Right lobe of liver (tissue), 6 donors: ENCODE results near the gene IRX2. TPM values are rescaled to one million over a fixed set of nuclear protein-coding genes. Genes with fewer than 3 reads are reported as not detected.

Experiments
- ATAC-seq, 4 donors: fragments of 200-7000 bp; cut with Tn5 transposase; one replicate each; pipeline ENCODE4 v1.9.1; 2020; ENCODE audit warnings: mild to moderate bottlenecking in 4 of 4, moderate library complexity in 4 of 4
- DNase-seq, 3 donors: peaks; one replicate each; pipeline ENCODE4 v3.0.0-alpha.2; 2020
- H3K27ac ChIP-seq, 3 donors: fragments of 200-600 bp; one replicate each; pipeline ENCODE4 v1.8.0; 2022
- H3K27me3 ChIP-seq, 2 donors: fragments of 200-600 bp; one replicate each; pipeline ENCODE4 v1.8.0; 2022
- H3K36me3 ChIP-seq, 4 donors: fragments of 200-600 bp; sonication (generic) in 1 of 4; one replicate each; pipeline versions ENCODE4 v1.5.1 to v1.8.0; 2017 to 2022; ENCODE audit warnings: control low read depth in 1 of 4
- H3K4me1 ChIP-seq, 4 donors: fragments of 200-600 bp; sonication (generic) in 1 of 4; one replicate each; pipeline versions ENCODE4 v1.5.1 to v1.8.0; 2017 to 2022; ENCODE audit warnings: control low read depth in 1 of 4
- H3K4me3 ChIP-seq, 3 donors: fragments of 200-600 bp; one replicate each; pipeline ENCODE4 v1.8.0; 2022
- H3K9me3 ChIP-seq, 4 donors: fragments of 200-600 bp; sonication (generic) in 1 of 4; one replicate each; pipeline versions ENCODE4 v1.5.1 to v1.8.0; 2017 to 2022; ENCODE audit warnings: control low read depth in 1 of 4
- POLR2A ChIP-seq: fragments of 450-650 bp; IDR thresholded peaks from one replicate; pipeline ENCODE4 v1.6.1; 2017; ENCODE audit warnings: antibody characterized with exemption, mild to moderate bottlenecking
- WGBS: methylation state at CpG from one replicate; pipeline ENCODE4 v1.1.6; 2018; ENCODE audit warnings: low coverage, low lambda C conversion rate; ENCODE audit not compliant: insufficient coverage; ENCODE audit errors: missing lambda C conversion rate; 5-methylcytosine and 5-hydroxymethylcytosine counted together
- intact Hi-C, 2 donors: fragments of 100-400 bp; cut with DNase I; formaldehyde crosslinking; loops; one replicate each; pipeline versions ENCODE4 v1.11.2 to v1.14.1; 2022
- total RNA-seq, 6 experiments: library from RNA; depleted of rRNA in 2 of 6; stranded (reverse); fragments of >200 nt in 2 of 6; fragmentation: NEBNext Ultra II Directional in 3 of 6; extraction: Animal tissue kit (Norgen Biotek cat#: 25700) in 3 of 6; gene quantifications; one replicate each; pipeline versions ENCODE4 v1.1.0 to v1.2.4, GENCODE V29; 2016 to 2023
- TF ChIP-seq, protein P1 (sequence below), 4 donors: fragments of 200-600 bp in 3 of 4; fragments of 450-650 bp in 1 of 4; IDR thresholded peaks; one replicate each; pipeline versions ENCODE4 v1.5.1 to v1.8.0; 2016 to 2022; ENCODE audit warnings: antibody characterized with exemption in 4 of 4, mild to moderate bottlenecking in 2 of 4
- donor health status: DM: no; HTN: yes; CAD: no.
- donor health status: DM: no; HTN: no; CAD: no.
- donor health status: DM: no; HTN: no; CAD: no.
- donor health status: DM: no; HTN: yes; CAD: no.
- donor health status: DM: no; HTN: yes; CAD: no.

IRX2 gene
- total RNA-seq, 6 experiments from 2014 or later = not detected

DNA sequence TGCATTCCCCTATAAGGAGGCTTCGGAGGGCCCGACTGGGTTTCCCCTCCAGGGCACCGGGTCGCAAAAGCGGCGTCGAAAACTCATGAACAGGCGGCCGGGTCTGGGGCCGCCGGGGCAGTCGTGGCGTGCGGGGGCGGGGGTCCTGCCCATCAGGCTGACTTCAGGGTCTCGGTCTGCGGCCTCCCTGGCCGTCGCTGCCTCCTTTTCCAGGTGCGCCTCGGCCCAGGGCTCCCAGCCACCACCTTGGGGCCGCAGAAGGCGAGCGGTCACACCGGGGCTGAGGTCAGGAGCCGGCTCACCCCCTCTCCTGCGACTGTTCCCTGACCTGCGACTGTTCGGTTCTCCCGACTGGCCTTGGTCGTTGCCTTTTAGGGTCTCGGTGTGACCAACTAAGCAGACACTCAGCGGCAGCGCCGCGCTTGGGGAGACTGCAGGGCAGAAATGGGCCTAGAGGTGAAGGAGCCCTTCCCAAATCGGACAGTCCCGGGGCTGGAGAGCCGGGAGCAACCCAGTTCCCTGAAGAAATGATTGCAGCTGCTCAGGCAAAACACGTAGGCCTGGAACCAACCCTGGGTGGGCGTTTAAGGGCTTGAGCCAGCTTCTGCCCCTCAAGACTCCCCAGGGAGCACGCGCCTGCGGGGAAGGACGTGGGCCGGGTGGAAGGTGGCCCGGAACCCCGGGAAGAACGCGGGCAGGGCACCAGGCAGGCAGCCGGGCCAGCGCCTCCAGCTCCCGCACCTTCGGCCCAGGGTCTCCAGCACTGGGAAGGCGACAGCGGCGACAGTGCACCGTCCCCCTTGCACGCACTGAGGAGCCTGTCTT lies 11.2 kb downstream of the IRX2 start:
- intact Hi-C loops = no loop called here
- peaks cover 0 to 10% (median 0%) of the 10 kb centered on the region in 4 donors for H3K4me1 ChIP-seq
- no peak overlapping the region for H3K4me3 ChIP-seq
- H3K27me3 ChIP-seq = peaks cover 0 to 58% of the 10 kb centered on the region in 2 donors
- no peak overlapping the region for H3K27ac ChIP-seq
- no peak for ATAC-seq
- 2% methylated on average over 27 of the region's 59 CpGs for WGBS
- no peaks in the 10 kb centered on the region for H3K36me3 ChIP-seq
- DNase-seq = no peak
- H3K9me3 ChIP-seq = no peaks in the 10 kb centered on the region
- TF ChIP-seq, protein P1, sequence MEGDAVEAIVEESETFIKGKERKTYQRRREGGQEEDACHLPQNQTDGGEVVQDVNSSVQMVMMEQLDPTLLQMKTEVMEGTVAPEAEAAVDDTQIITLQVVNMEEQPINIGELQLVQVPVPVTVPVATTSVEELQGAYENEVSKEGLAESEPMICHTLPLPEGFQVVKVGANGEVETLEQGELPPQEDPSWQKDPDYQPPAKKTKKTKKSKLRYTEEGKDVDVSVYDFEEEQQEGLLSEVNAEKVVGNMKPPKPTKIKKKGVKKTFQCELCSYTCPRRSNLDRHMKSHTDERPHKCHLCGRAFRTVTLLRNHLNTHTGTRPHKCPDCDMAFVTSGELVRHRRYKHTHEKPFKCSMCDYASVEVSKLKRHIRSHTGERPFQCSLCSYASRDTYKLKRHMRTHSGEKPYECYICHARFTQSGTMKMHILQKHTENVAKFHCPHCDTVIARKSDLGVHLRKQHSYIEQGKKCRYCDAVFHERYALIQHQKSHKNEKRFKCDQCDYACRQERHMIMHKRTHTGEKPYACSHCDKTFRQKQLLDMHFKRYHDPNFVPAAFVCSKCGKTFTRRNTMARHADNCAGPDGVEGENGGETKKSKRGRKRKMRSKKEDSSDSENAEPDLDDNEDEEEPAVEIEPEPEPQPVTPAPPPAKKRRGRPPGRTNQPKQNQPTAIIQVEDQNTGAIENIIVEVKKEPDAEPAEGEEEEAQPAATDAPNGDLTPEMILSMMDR (IDR thresholded peaks at IDR 0.05) = no peak
- TF ChIP-seq POLR2A = no peak

DNA sequence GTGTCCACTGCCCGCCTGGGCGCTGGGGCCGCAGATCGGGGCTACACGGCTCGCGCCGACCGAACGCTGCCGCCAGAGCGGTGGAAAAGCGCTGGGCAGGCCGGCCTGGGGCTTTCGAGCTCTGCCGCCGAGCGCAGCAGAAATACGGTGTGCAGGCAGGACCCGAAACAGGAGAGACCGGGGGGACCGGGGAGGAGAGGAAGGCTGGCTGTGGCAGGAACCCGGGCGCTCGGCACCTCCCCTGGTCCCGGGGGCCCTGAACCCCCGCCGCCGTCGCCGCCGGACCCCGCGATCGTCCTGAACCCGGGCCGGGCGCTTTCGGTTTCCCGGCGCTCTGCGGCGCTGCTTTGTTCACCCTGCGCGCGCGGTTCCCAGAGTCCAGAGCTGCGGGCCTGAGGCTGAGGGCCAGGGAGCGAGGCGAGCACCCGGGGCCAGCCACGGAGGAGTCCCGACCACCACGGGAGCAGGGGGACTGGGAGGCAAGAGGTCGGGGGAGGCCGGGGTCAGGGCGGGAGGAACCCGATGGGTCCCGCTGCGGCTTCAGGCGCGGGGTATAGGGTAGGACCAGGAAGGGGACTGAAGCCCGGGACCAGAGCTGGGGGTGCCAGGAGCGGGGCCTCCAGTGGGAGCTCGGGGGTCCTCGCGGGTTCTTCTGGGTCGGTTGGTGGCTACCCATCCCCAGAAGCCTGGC lies 12.0 kb downstream of the IRX2 start:
- H3K36me3 ChIP-seq = no peaks in the 10 kb centered on the region
- H3K27ac ChIP-seq = no peak overlapping the region
- TF ChIP-seq, protein P1 (IDR thresholded peaks at IDR 0.05) = no peak
- no peak for TF ChIP-seq POLR2A
- DNase-seq (no peak), ATAC-seq (peak; percentile 23 to 55 (median 38))
- peaks cover 0 to 58% of the 10 kb centered on the region in 2 donors for H3K27me3 ChIP-seq
- no peaks in the 10 kb centered on the region for H3K9me3 ChIP-seq
- H3K4me1 ChIP-seq = peaks cover 0 to 10% (median 0%) of the 10 kb centered on the region in 4 donors
- WGBS = 5% methylated on average over 15 of the region's 68 CpGs
- intact Hi-C loops = no loop called here
- peak overlapping the region; percentile 31 to 49 (median 43) for H3K4me3 ChIP-seq

GRCh38 chr5:2738700-2739359 lies 12.6 kb downstream of the IRX2 start:
- peak overlapping the region; percentile 31 to 49 (median 43) for H3K4me3 ChIP-seq
- peaks cover 0 to 10% (median 0%) of the 10 kb centered on the region in 4 donors for H3K4me1 ChIP-seq
- no peak for DNase-seq
- no peaks in the 10 kb centered on the region for H3K36me3 ChIP-seq
- ATAC-seq = peak in 1 of 4 donors; percentile 6
- no peak overlapping the region for H3K27ac ChIP-seq
- no peaks in the 10 kb centered on the region for H3K9me3 ChIP-seq
- WGBS = 2% methylated on average over 10 of the region's 54 CpGs
- H3K27me3 ChIP-seq = peaks cover 0 to 58% of the 10 kb centered on the region in 2 donors
- TF ChIP-seq, protein P1 (IDR thresholded peaks at IDR 0.05) = no peak
- no peak for TF ChIP-seq POLR2A
- intact Hi-C loops = no loop called here

DNA sequence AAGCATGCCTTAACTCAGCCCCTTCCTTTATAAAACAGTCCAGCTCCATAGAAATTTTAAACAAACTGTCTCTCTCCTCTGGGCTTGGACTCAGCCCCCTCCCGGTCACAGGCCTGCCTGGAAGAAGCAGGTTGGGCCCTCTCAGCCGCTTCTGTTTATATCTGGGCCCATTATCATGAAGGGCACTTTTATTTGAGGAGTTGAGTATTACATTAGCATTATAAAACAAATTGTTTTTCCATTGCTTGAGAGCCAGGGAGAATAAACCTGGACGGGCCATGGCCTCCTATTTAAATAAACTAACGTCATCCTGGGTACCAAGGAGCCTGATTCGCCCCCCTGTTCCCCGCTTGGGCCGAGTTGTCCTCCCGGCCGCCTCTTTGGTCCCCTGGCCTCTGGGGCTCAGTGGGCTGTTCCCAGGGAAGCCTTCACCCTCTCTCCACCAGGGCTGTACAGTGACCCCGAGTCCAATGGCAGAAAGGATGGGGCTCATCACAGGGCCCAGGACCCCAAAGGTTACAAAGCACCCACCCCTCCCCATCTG lies 13.2 kb downstream of the IRX2 start:
- intact Hi-C loops = no loop called here
- DNase-seq (no peak), ATAC-seq (no peak)
- no peak overlapping the region for H3K27ac ChIP-seq
- no peaks in the 10 kb centered on the region for H3K9me3 ChIP-seq
- no peaks in the 10 kb centered on the region for H3K36me3 ChIP-seq
- whole genome bisulfite sequencing = 12% methylated on average over 4 of the region's 10 CpGs
- H3K27me3 ChIP-seq = peaks cover 0 to 55% of the 10 kb centered on the region in 2 donors
- H3K4me3 ChIP-seq = no peak overlapping the region
- TF ChIP-seq POLR2A = no peak
- TF ChIP-seq, protein P1 (IDR thresholded peaks at IDR 0.05) = no peak
- peaks cover 0 to 10% (median 0%) of the 10 kb centered on the region in 4 donors for H3K4me1 ChIP-seq
